Measurements from ENCODE around the gene SPSB1.

DNA sequence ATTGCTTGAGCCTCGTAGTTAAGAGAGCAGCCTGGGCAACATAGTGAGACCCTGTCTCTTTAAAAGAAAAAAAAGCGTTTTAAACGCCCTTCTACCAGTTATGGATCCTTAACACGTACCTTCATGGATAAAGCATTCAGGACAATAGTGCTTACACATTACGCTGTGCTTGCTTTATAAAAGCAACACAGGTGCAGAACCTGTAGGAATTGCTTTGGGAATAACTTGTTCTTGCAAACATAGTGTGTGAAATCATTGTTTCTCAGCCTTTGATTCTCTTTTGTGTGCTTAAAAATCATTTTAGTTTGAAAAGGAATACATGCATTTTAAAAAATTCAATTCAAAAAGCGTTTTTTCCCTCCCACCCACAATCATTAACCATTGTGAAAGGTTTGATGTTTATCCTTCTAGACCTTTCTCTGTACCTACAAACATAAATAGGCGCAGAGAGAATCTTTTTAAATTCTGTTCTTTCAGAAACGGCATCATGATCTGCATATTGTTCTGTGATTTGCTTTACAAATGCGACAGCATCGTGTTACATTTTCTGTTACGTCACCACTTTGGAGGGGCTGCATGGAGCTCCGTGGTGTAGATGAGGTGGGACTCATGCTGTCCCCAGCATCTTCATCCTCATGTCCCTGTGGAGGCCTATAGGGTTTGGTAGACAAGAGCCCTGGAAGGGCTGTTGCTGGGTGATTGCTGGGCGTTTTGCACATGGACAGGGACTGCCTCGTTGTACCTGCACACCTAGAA, 54.6 kb downstream of the SPSB1 start:
- TF ChIP-seq, protein P1, sequence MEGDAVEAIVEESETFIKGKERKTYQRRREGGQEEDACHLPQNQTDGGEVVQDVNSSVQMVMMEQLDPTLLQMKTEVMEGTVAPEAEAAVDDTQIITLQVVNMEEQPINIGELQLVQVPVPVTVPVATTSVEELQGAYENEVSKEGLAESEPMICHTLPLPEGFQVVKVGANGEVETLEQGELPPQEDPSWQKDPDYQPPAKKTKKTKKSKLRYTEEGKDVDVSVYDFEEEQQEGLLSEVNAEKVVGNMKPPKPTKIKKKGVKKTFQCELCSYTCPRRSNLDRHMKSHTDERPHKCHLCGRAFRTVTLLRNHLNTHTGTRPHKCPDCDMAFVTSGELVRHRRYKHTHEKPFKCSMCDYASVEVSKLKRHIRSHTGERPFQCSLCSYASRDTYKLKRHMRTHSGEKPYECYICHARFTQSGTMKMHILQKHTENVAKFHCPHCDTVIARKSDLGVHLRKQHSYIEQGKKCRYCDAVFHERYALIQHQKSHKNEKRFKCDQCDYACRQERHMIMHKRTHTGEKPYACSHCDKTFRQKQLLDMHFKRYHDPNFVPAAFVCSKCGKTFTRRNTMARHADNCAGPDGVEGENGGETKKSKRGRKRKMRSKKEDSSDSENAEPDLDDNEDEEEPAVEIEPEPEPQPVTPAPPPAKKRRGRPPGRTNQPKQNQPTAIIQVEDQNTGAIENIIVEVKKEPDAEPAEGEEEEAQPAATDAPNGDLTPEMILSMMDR (IDR thresholded peaks at IDR 0.05; ENCODE audit: insufficient read depth, low read length): no peak
- TF ChIP-seq SPI1 (IDR thresholded peaks at IDR 0.05; ENCODE audit: borderline replicate concordance, low read depth): no peak
- TF ChIP-seq POLR2AphosphoS5 (IDR thresholded peaks at IDR 0.05; ENCODE audit: low read depth): no peak

Measured in HL-60 (cell line).